SU-DHL-6 (cell line): ENCODE measurements around the gene MUC2.
"Not testable (repeated sequence)": the region's sequence is repeated elsewhere in the genome, so short reads cannot be mapped to it uniquely, and the experiment has no call there.

ENCODE experiments used
- CTCF ChIP-seq: fragments of 200-600 bp; sonication (generic); IDR thresholded peaks from one replicate; pipeline ENCODE4 v1.5.1; 2017; ENCODE audit warnings: antibody characterized with exemption, mild to moderate bottlenecking, low read length, moderate library complexity; ENCODE audit not compliant: insufficient read depth, poor library complexity, severe bottlenecking
- EZH2phosphoT487 ChIP-seq: fragments of 200-600 bp; sonication (generic), shearing (Covaris generic); conservative IDR thresholded peaks from 2 replicates; pipeline ENCODE4 v1.6.1; 2018; ENCODE audit warnings: mild to moderate bottlenecking, antibody characterized with exemption, low read length, moderate library complexity, mixed read lengths

- not testable (repeated sequence) for TF ChIP-seq CTCF, EZH2phosphoT487
These were observed 40.6 kb downstream of the MUC2 start for GRCh38 chr11:1115292-1115691.
